CD4-positive, alpha-beta memory T cell (primary cell): ENCODE results near the gene ZMYM1. TPM values are rescaled to one million over a fixed set of nuclear protein-coding genes. Genes with fewer than 3 reads are reported as not detected.

Source experiments
- CTCF ChIA-PET: fragments of 350-600 bp; sonication (Branson Sonifier 250); formaldehyde crosslinking; loops from one replicate; lab custom pipeline; 2021; ENCODE audit warnings: inconsistent platforms; ENCODE audit not compliant: partially characterized antibody; lab: Charles Lee
- POLR2A ChIA-PET: fragments of 350-600 bp; sonication (Branson Sonifier 250); formaldehyde crosslinking; loops from one replicate; lab custom pipeline; 2021; ENCODE audit not compliant: partially characterized antibody; lab: Charles Lee
- DNase-seq, 5 donors: peaks; one replicate each; pipeline versions ENCODE4 v3.0.0 to v3.0.0-alpha.2; 2020 to 2022; ENCODE audit warnings: mixed read lengths in 1 of 5
- H3K27ac ChIP-seq: one replicate; pipeline ENCODE4 v1.7.0; 2013; ENCODE audit warnings: low read depth, low read length
- H3K27me3 ChIP-seq: 2 replicates; pipeline ENCODE4 v1.7.0; 2013; ENCODE audit warnings: mild to moderate bottlenecking, low read length, moderate library complexity; ENCODE audit not compliant: insufficient read depth
- H3K36me3 ChIP-seq: 2 replicates; pipeline ENCODE4 v1.7.0; 2013; ENCODE audit warnings: mild to moderate bottlenecking, low read length, moderate library complexity; ENCODE audit not compliant: insufficient read depth
- H3K4me1 ChIP-seq: 2 replicates; pipeline ENCODE4 v1.7.0; 2013; ENCODE audit warnings: mild to moderate bottlenecking, low read length, moderate library complexity; ENCODE audit not compliant: insufficient read depth
- H3K4me3 ChIP-seq, 2 donors: one replicate each; pipeline ENCODE4 v1.7.0; 2013; ENCODE audit warnings: low read length in 2 of 2, mild to moderate bottlenecking in 1 of 2
- H3K9me3 ChIP-seq, 2 donors: one replicate each; pipeline ENCODE4 v1.7.0; 2013; ENCODE audit warnings: low read length in 2 of 2, control low read depth in 1 of 2; ENCODE audit not compliant: control insufficient read depth in 1 of 2
- H3K27ac Mint-ChIP-seq, 7 donors: one replicate each; pipeline ENCODE4 v1.8.0; 2020 to 2021; ENCODE audit warnings: mixed read lengths in 7 of 7, mild to moderate bottlenecking in 6 of 7, inconsistent platforms in 3 of 7, moderate library complexity in 3 of 7
- H3K27me3 Mint-ChIP-seq, 2 donors: one replicate each; pipeline ENCODE4 v1.8.0; 2020 to 2021; ENCODE audit warnings: mixed read lengths in 2 of 2
- H3K36me3 Mint-ChIP-seq, 2 donors: one replicate each; pipeline ENCODE4 v1.8.0; 2020 to 2021; ENCODE audit warnings: mixed read lengths in 2 of 2, inconsistent platforms in 1 of 2, mild to moderate bottlenecking in 1 of 2
- H3K4me1 Mint-ChIP-seq, 4 donors: one replicate each; pipeline ENCODE4 v1.8.0; 2020 to 2021; ENCODE audit warnings: mixed read lengths in 4 of 4, mild to moderate bottlenecking in 1 of 4
- H3K4me3 Mint-ChIP-seq, 8 donors: one replicate each; pipeline ENCODE4 v1.8.0; 2020 to 2021; ENCODE audit warnings: mixed read lengths in 8 of 8, mild to moderate bottlenecking in 7 of 8, moderate library complexity in 6 of 8, inconsistent platforms in 3 of 8
- H3K9me3 Mint-ChIP-seq, 8 donors: one replicate each; pipeline ENCODE4 v1.8.0; 2020 to 2021; ENCODE audit warnings: mixed read lengths in 8 of 8, mild to moderate bottlenecking in 5 of 8, inconsistent platforms in 3 of 8, moderate library complexity in 1 of 8
- intact Hi-C: fragments of 100-400 bp; cut with micrococcal nuclease; formaldehyde crosslinking; loops from one replicate; pipeline ENCODE4 v1.15.1; 2023
- polyA plus RNA-seq, 2 donors: library from polyadenylated mRNA; unstranded; fragments of 300-500 nt; fragmentation: Illumina TruSeq; gene quantifications; one replicate each; pipeline ENCODE4 v1.2.3, GENCODE V29; 2021
- total RNA-seq, 2 experiments: library from RNA; stranded (reverse); gene quantifications; one replicate each; pipeline ENCODE4 v1.2.3, GENCODE V29; 2021

Gene ZMYM1
- total and polyA plus RNA-seq, 4 experiments from 2014 or later = 10.0 to 25.9 (median 18.9) TPM

DNA sequence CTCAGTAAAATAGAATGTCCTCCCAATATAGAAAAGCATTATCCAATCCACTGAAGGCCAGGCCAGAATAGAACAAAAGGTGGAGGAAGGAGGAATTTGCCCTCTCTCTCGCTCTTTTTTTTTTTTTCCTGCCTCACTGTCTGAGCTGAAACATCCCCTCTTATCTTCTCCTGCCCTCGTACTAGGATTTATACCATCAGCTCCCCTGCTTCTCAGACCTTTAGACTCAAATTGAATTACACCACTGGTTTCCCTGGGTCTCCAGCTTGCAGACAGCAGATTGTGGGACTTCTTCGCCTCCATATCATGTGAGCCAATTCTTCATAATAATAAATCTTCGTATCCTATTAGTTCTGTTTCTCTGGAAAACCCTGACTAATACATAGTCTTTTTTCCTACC, 42.6 kb upstream of the ZMYM1 start:
- Histone ChIP-seq H3K4me3 (no peak overlapping the region), H3K9me3 (no peaks in the 10 kb centered on the region), H3K36me3 (no peaks in the 10 kb centered on the region), H3K27me3 (no peaks in the 10 kb centered on the region), H3K4me1 (peaks cover 4% of the 10 kb centered on the region), H3K27ac (no peak overlapping the region)
- H3K27ac Mint-ChIP-seq = no peak overlapping the region
- intact Hi-C loops = no loop called here
- CTCF ChIA-PET = no interaction called here
- peaks cover 2 to 4% (median 3%) of the 10 kb centered on the region in 4 donors for H3K4me1 Mint-ChIP-seq
- peaks cover 0 to 11% (median 3%) of the 10 kb centered on the region in 8 donors for H3K9me3 Mint-ChIP-seq
- H3K4me3 Mint-ChIP-seq = no peak overlapping the region
- no peak for DNase-seq
- POLR2A ChIA-PET = no interaction called here
- H3K27me3 Mint-ChIP-seq = peaks cover 0 to 7% of the 10 kb centered on the region in 2 donors
- H3K36me3 Mint-ChIP-seq = peaks cover 0 to 2% of the 10 kb centered on the region in 2 donors

DNA sequence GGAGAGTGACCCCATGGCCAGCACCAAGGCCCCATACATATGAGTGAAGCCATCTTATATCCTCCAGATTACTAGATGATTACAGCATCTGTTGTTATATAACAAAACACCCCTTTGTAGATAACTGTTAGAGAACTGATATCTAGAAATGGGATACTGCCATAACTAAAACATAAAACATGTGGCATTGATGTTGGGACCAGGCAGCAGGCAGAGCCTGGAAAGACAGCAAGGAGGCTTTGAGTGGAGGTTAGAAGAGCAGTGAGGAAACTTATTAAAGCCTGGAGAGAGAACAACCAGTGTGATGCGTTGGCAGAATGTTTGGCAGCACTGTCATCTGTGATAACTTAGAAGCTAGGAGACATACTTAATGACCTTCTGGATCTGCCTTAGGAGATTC, 42.0 kb upstream of the ZMYM1 start:
- H3K9me3 Mint-ChIP-seq = peaks cover 0 to 11% (median 3%) of the 10 kb centered on the region in 8 donors
- CTCF ChIA-PET = no interaction called here

DNA sequence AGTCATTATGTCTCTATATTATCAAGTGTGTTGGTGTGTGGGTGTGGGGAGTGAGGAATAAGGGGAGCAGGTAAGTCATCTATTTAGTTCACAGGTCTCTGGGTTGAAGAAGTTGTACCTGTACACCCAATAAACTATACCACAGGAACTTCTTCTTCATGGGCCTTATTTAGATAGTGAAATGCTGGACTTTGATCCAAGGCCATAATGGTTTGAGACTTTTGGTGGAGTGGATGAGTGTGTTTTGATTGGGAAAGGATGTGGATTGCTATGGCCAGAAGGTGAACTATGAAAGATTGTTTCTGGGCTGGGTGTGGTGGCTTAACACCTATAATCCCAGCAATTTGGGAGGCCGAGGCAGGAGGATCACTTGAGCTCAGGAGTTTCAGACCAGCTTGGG, 40.5 kb upstream of the ZMYM1 start:
- ChIA-PET CTCF (no interaction called here), POLR2A (no interaction called here)
- no peaks in the 10 kb centered on the region for H3K4me1 ChIP-seq
- H3K27ac ChIP-seq = no peak overlapping the region
- DNase-seq = no peak
- no peaks in the 10 kb centered on the region for H3K27me3 ChIP-seq
- H3K27ac Mint-ChIP-seq = no peak overlapping the region
- no peak overlapping the region for H3K4me3 Mint-ChIP-seq
- no peaks in the 10 kb centered on the region for H3K4me1 Mint-ChIP-seq
- no peaks in the 10 kb centered on the region for H3K36me3 Mint-ChIP-seq
- no peaks in the 10 kb centered on the region for H3K9me3 ChIP-seq
- no peak overlapping the region for H3K4me3 ChIP-seq
- H3K9me3 Mint-ChIP-seq = peaks cover 0 to 5% (median 2%) of the 10 kb centered on the region in 8 donors
- H3K36me3 ChIP-seq = no peaks in the 10 kb centered on the region
- H3K27me3 Mint-ChIP-seq = peaks cover 0 to 7% of the 10 kb centered on the region in 2 donors
- intact Hi-C loops = no loop called here

More for the DNA sequence above, 42.0 kb upstream of the ZMYM1 start:
- Histone ChIP-seq H3K27ac (no peak overlapping the region), H3K4me1 (peaks cover 2% of the 10 kb centered on the region), H3K4me3 (no peak overlapping the region), H3K36me3 (no peaks in the 10 kb centered on the region), H3K9me3 (no peaks in the 10 kb centered on the region), H3K27me3 (no peaks in the 10 kb centered on the region)
- H3K4me3 Mint-ChIP-seq = no peak overlapping the region
- DNase-seq = no peak
- POLR2A ChIA-PET = no interaction called here
- intact Hi-C loops = no loop called here
- no peak overlapping the region for H3K27ac Mint-ChIP-seq
- H3K27me3 Mint-ChIP-seq = peaks cover 0 to 7% of the 10 kb centered on the region in 2 donors
- no peaks in the 10 kb centered on the region for H3K36me3 Mint-ChIP-seq
- H3K4me1 Mint-ChIP-seq = no peaks in the 10 kb centered on the region

DNA sequence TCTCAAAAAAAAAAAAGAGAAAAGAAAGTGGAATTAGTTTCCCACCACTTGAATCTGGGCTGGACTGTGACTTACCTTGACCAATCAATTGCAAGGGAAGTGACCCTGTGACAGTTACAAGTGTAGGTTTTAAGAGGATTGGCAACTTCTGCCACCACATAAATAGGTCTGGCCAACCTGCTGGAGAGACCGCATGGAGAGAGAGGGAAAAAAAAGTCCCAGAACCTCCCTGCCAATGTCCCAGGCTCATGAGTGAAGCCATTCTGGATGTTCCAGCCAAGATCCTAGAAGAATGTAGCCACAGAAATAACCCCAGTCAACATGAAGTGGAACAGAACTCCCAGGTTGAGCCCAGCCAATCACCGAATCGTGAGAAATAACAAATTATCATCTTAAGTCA, 35.7 kb upstream of the ZMYM1 start:
- Mint-ChIP-seq H3K4me1 (no peaks in the 10 kb centered on the region), H3K27me3 (peaks cover 0 to 3% of the 10 kb centered on the region in 2 donors), H3K9me3 (peaks cover 0 to 3% (median 0%) of the 10 kb centered on the region in 8 donors), H3K4me3 (no peak overlapping the region), H3K36me3 (no peaks in the 10 kb centered on the region), H3K27ac (no peak overlapping the region)
- no peak for DNase-seq
- Histone ChIP-seq H3K9me3 (no peaks in the 10 kb centered on the region), H3K27me3 (no peaks in the 10 kb centered on the region), H3K4me1 (no peaks in the 10 kb centered on the region), H3K4me3 (no peak overlapping the region), H3K27ac (no peak overlapping the region), H3K36me3 (no peaks in the 10 kb centered on the region)
- intact Hi-C loops = no loop called here
- ChIA-PET CTCF (no interaction called here), POLR2A (no interaction called here)

DNA sequence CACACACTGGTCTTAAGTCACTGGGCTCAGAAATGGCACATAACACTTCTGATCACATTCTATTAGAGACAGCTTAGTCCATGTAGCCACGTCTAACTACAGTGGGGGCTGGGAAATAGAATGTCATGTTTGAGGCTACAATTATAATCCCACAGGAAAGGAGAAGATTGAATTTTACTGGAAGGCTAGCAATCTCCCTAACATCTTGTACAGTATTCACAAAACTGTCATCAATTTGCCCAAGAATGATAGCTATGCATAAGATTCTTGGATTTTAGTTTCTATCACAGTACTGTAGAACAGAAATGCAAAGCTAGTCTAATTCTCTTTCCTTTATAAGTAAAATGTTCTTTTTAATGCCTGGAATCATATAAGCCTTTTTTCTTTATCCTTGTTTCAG, 34.8 kb upstream of the ZMYM1 start:
- DNase-seq = no peak
- Histone ChIP-seq H3K4me3 (no peak overlapping the region), H3K9me3 (no peaks in the 10 kb centered on the region), H3K27me3 (no peaks in the 10 kb centered on the region), H3K4me1 (no peaks in the 10 kb centered on the region), H3K27ac (no peak overlapping the region), H3K36me3 (no peaks in the 10 kb centered on the region)
- CTCF ChIA-PET = no interaction called here
- Mint-ChIP-seq H3K36me3 (no peaks in the 10 kb centered on the region), H3K4me3 (no peak overlapping the region), H3K9me3 (peaks cover 0 to 3% (median 0%) of the 10 kb centered on the region in 8 donors), H3K4me1 (no peaks in the 10 kb centered on the region), H3K27ac (peak overlapping the region in 1 of 7 donors; percentile 37), H3K27me3 (peaks cover 0 to 2% of the 10 kb centered on the region in 2 donors)
- POLR2A ChIA-PET = no interaction called here
- intact Hi-C loops = no loop called here

DNA sequence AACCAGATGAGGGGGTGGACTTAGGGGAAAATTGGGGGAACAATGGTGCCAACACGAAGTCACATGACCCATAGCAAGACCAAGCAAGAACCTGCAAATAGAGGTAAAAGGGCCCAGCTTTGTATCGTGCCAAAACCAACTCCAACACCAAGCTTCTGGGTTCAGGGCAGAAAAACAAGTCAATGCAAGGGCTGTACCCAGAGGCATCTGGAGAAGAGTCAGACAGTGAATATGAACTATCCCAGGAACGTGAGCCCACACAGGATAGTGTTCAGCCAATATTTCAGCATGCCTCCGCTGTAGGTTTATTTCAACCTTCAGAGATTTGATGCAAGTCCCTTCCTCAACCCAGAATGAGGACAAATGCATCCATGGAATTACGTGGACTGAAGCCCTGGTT, 32.5 kb upstream of the ZMYM1 start:
- no peaks in the 10 kb centered on the region for H3K9me3 Mint-ChIP-seq
- intact Hi-C loops = no loop called here
- no peaks in the 10 kb centered on the region for H3K9me3 ChIP-seq
- H3K4me3 ChIP-seq = no peak overlapping the region
- H3K36me3 Mint-ChIP-seq = no peaks in the 10 kb centered on the region
- DNase-seq = no peak
- no peak overlapping the region for H3K27ac Mint-ChIP-seq
- no peaks in the 10 kb centered on the region for H3K36me3 ChIP-seq
- H3K4me3 Mint-ChIP-seq = no peak overlapping the region
- no peaks in the 10 kb centered on the region for H3K27me3 ChIP-seq
- H3K4me1 ChIP-seq = no peaks in the 10 kb centered on the region
- H3K27ac ChIP-seq = no peak overlapping the region
- no peaks in the 10 kb centered on the region for H3K4me1 Mint-ChIP-seq
- ChIA-PET POLR2A (no interaction called here), CTCF (no interaction called here)
- peaks cover 1 to 3% of the 10 kb centered on the region in 2 donors for H3K27me3 Mint-ChIP-seq

DNA sequence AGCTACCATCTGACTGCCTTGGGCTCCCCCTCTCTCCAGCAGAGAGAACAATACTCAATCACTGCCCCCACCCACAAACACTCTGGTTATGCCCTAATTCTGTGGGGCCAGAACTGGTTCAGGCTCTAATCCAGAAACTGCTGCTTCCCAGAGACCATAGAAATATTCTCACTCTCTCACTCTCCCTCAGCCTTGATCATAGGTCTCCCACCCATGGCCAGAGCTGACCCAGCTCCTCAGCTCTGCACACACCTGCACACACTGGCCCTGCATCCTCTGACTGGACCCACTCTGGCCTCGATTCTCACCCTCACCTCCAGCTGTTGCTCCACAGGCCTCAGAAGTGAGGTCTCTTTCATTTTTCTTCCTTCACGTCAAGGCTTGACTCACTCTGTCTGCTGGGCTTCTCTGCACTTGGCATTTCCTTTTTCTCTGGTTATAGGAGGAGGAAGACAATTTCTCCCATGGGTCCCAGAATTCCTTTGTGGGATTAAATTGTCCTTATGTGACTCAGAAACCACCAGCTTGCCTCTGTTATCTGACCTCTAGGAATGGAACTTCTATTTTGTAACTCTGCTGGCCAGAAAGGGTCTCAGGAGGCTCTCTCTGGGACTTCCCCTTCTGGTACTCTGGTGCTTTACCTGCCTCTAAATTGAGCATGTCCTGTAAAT, 31.9 kb upstream of the ZMYM1 start:
- Histone ChIP-seq H3K4me3 (no peak overlapping the region), H3K27me3 (no peaks in the 10 kb centered on the region), H3K27ac (no peak overlapping the region), H3K9me3 (no peaks in the 10 kb centered on the region), H3K4me1 (no peaks in the 10 kb centered on the region), H3K36me3 (no peaks in the 10 kb centered on the region)
- Mint-ChIP-seq H3K36me3 (no peaks in the 10 kb centered on the region), H3K27ac (peak overlapping the region in 3 of 7 donors; percentile 64 to 88 (median 70)), H3K9me3 (no peaks in the 10 kb centered on the region), H3K4me3 (no peak overlapping the region), H3K4me1 (no peaks in the 10 kb centered on the region), H3K27me3 (peaks cover 1 to 3% of the 10 kb centered on the region in 2 donors)
- CTCF ChIA-PET = no interaction called here
- no peak for DNase-seq
- POLR2A ChIA-PET = no interaction called here
- intact Hi-C loops = no loop called here
